Upper lobe of left lung (tissue), 6 donors: Measurements from ENCODE around the gene ZBTB12. TPM values are rescaled to one million over a fixed set of nuclear protein-coding genes. Genes with fewer than 3 reads are reported as not detected.

Experiments used
- ATAC-seq, 2 donors: fragments of 200-7000 bp; cut with Tn5 transposase; one replicate each; pipeline ENCODE4 v1.9.1; 2022; ENCODE audit warnings: mild to moderate bottlenecking in 2 of 2, moderate library complexity in 2 of 2; ENCODE audit not compliant: low FRiP score in 2 of 2
- DNase-seq, 2 donors: peaks; one replicate each; pipeline ENCODE4 v3.0.0-alpha.2; 2019 to 2020
- H3K27ac ChIP-seq, 4 donors: fragments of 200-600 bp; sonication (generic); one replicate each; pipeline ENCODE4 v1.5.1; 2016 to 2019
- H3K27me3 ChIP-seq, 4 donors: fragments of 200-600 bp; sonication (generic); one replicate each; pipeline ENCODE4 v1.5.1; 2017 to 2019
- H3K36me3 ChIP-seq, 4 donors: fragments of 200-600 bp; sonication (generic); one replicate each; pipeline ENCODE4 v1.5.1; 2016 to 2019
- H3K4me1 ChIP-seq, 4 donors: fragments of 200-600 bp; sonication (generic); one replicate each; pipeline ENCODE4 v1.5.1; 2018 to 2019
- H3K4me3 ChIP-seq, 4 donors: fragments of 200-600 bp; sonication (generic); one replicate each; pipeline ENCODE4 v1.5.1; 2017 to 2019; ENCODE audit warnings: mild to moderate bottlenecking in 2 of 4, moderate library complexity in 1 of 4
- H3K9me3 ChIP-seq, 4 donors: fragments of 200-600 bp; sonication (generic); one replicate each; pipeline ENCODE4 v1.5.1; 2018 to 2019
- EP300 ChIP-seq, 4 donors: sonication (generic); formaldehyde crosslinking; IDR thresholded peaks; one replicate each; pipeline ENCODE4 v1.5.1; 2017; ENCODE audit warnings: antibody characterized with exemption in 4 of 4, control low read depth in 2 of 4
- POLR2A ChIP-seq, 4 donors: fragments of 450-650 bp; IDR thresholded peaks; one replicate each; pipeline ENCODE4 v1.5.1; 2016 to 2017; ENCODE audit warnings: antibody characterized with exemption in 4 of 4, mild to moderate bottlenecking in 2 of 4
- POLR2AphosphoS5 ChIP-seq, 2 donors: sonication (generic); formaldehyde crosslinking; IDR thresholded peaks; one replicate each; pipeline ENCODE4 v1.5.1; 2017; ENCODE audit warnings: antibody characterized with exemption in 2 of 2
- whole genome bisulfite sequencing, 2 donors: methylation state at CpG; one replicate each; pipeline ENCODE4 v1.1.5; 2017 to 2018; 5-methylcytosine and 5-hydroxymethylcytosine counted together
- total RNA-seq, 6 donors: library from RNA; depleted of rRNA in 4 of 6; stranded (reverse); fragments of >200 nt in 4 of 6; gene quantifications; one replicate each; pipeline versions ENCODE4 v1.1.0 to v1.2.1, GENCODE V29; 2016 to 2021
- TF ChIP-seq, protein P1 (sequence below), 6 experiments: fragments of 450-650 bp in 4 of 6; fragments of 200-600 bp in 2 of 6; sonication (generic) in 2 of 6; IDR thresholded peaks; one replicate each; pipeline ENCODE4 v1.5.1; 2016 to 2019; ENCODE audit warnings: antibody characterized with exemption in 6 of 6
- donor health status: DM: no; HTN: no; CAD: no; lungs with moderate emphysema.
- donor health status: DM: no; HTN: yes; CAD: no; lungs with severe emphysema.

Gene ZBTB12
- total RNA-seq, 6 donors from 2014 or later = 1.0 to 7.5 (median 2.2) TPM

DNA sequence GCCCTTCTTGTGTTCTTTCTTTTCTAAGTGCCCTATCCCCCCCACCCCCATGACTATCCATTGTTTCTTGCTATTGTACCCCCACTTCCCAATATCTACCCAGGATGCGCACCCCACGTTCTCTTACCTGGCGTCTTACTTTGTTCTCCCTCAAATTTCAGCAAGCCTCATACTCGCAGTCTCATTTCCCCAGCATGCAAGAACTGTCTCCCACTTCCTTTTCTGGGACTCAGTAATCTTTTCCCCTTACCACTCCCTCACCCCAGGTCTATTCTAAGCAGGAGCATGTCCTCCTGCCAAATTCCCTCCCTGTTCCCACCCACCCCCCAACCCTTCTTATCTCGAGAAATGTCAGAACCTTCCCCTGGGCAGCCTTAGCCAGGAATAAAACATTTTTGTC lies 2.7 kb downstream of the ZBTB12 start:
- Histone ChIP-seq H3K27ac (peak overlapping the region in 1 of 4 donors; percentile 94), H3K36me3 (peaks cover 0 to 20% (median 9%) of the 10 kb centered on the region in 4 donors), H3K4me1 (peaks cover 25 to 60% (median 43%) of the 10 kb centered on the region in 4 donors), H3K4me3 (no peak overlapping the region), H3K9me3 (no peaks in the 10 kb centered on the region), H3K27me3 (no peaks in the 10 kb centered on the region)
- no peak for DNase-seq
- 48 to 67% methylated on average over 5 of the region's 5 CpGs for WGBS, 2 donors
- no peak for ATAC-seq
- TF ChIP-seq POLR2AphosphoS5 (IDR thresholded peaks at IDR 0.05) (no peak), POLR2A (IDR thresholded peaks at IDR 0.05) (no peak), EP300 (IDR thresholded peaks at IDR 0.05) (no peak)
- TF ChIP-seq, protein P1, sequence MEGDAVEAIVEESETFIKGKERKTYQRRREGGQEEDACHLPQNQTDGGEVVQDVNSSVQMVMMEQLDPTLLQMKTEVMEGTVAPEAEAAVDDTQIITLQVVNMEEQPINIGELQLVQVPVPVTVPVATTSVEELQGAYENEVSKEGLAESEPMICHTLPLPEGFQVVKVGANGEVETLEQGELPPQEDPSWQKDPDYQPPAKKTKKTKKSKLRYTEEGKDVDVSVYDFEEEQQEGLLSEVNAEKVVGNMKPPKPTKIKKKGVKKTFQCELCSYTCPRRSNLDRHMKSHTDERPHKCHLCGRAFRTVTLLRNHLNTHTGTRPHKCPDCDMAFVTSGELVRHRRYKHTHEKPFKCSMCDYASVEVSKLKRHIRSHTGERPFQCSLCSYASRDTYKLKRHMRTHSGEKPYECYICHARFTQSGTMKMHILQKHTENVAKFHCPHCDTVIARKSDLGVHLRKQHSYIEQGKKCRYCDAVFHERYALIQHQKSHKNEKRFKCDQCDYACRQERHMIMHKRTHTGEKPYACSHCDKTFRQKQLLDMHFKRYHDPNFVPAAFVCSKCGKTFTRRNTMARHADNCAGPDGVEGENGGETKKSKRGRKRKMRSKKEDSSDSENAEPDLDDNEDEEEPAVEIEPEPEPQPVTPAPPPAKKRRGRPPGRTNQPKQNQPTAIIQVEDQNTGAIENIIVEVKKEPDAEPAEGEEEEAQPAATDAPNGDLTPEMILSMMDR (IDR thresholded peaks at IDR 0.05) = no peak

DNA sequence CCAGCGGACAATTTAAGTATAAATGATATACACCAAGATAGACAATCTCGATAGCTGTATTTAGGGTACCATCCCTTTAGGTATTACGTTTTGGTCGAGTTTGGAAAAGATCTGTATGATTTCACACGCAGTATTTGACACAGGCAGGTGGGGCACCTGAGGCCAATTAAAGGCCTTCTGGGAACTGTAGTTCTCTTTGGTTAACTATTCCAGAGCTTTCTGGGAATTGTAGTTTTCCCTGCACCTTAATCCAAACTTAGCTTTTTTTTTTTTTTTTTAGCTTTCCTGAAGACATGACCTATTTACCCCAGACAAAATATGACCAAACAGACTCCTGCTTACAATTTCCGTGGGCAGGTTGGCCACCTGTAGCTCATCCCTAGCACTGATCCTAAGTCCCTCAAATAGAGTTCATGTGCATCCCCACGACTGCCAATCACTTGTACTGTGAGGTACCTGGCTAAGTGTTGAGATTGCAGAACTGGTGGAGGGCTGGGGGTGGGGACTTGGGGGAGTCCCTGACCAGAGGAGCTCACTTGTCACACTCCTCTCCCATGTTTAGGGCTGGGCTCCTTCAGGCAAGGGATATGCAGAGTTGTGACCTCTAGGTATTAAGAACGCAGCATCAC lies 3.4 kb downstream of the ZBTB12 start:
- H3K4me1 ChIP-seq = peaks cover 25 to 60% (median 43%) of the 10 kb centered on the region in 4 donors
- no peak for ATAC-seq

DNA sequence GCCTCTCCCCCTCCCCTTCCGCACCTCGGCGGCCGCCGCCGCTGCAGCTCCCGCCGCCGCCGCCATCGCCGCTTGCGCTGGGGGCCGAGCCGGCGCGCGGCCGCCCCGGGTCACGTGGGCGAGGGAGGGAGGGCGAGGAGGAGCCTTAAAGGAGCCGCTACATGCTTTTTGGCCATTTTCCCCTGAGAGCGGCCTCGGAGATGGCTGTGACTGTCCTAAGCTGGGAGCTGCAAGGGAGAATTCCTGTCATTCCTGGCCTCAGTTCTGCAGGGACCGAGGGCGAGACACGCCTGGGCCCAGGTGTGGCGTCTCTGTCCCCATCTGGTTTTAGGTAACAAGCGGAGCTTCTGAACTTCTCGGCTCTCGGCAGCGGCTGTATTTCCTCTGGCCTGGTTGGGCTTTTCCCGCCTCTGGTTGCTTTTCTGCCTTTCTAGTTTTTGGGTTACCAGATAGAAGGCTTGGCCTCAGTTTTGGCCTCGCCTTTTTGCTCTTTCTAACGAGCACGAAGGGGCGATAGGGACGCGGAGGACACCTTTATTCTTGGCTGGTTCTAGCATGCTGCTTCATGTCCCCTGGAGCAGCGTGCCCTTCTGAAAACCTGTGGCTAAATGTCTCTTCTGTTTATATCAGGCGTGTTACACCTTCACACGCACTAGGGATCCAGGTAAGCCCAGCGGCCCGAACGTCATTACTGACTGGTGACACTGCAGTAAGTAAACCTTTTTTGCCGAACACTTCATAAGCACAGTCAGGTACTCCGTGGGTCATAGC lies 4.1 kb downstream of the ZBTB12 start, which contains the start of gene EHMT2:
Gene EHMT2 (minus strand): TSS at position 87 of the 771 bp plus-strand sequence. CDS start 21 bp downstream, at position 66.
- 0 to 1% methylated on average over 25 to 41 of the region's 49 CpGs for WGBS, 2 donors

More for the DNA sequence above, 3.4 kb downstream of the ZBTB12 start:
- no peak for DNase-seq
- Histone ChIP-seq H3K27ac (peak overlapping the region; percentile 77 to 94 (median 84)), H3K4me3 (peak overlapping the region; percentile 87 to 100 (median 96)), H3K27me3 (no peaks in the 10 kb centered on the region), H3K36me3 (peaks cover 0 to 27% (median 12%) of the 10 kb centered on the region in 4 donors), H3K9me3 (no peaks in the 10 kb centered on the region)
- TF ChIP-seq EP300 (IDR thresholded peaks at IDR 0.05) (no peak), POLR2AphosphoS5 (IDR thresholded peaks at IDR 0.05) (no peak), POLR2A (IDR thresholded peaks at IDR 0.05) (peak in 1 of 4 donors; percentile 46)
- TF ChIP-seq, protein P1 (IDR thresholded peaks at IDR 0.05) = peak in 2 of 6 experiments; percentile 6
- 18% methylated on average over 8 of the region's 8 CpGs for WGBS, 2 donors

DNA sequence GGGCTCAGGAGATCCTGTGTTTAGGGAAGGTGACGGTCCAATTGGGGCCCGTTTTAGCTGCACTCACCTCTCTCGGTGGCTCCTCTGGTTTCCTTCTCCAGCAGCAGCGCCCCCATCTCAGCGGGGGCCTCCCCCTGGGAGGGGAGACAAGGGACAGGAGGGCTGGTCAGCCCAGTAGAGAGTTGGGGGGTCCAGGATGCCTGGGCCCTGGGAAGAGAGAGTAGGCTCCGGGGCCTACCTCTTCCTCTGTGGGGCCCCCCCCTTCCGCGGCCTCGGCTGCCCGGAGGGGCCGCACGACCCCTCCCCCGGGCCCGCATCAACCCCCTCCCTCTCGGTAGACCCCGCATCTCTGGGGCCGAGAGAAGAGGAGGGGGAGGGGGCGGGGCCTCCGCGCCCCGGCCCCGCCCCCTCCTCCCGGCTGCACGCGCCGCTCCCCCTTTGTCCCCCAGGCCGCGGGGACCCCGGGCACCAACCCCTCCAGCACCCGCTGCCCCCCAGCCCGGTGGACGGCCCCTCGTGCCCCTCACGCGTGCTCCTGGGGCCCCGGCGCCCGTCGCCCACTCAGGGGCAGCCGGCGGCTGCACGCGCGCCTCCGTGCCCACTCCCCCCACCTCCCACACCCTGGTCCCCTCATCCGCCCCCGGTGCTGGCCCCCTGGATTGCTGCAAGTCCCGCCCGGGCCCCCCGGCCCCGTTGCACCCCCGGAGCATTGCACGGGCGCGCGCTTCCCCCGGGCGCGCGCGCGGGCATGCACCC lies 4.9 kb downstream of the ZBTB12 start:
- no peak for DNase-seq
- H3K27ac ChIP-seq = peak overlapping the region; percentile 73 to 94 (median 82)
- peak in 1 of 2 donors; percentile 3 for ATAC-seq
- 3% methylated on average over 4 to 11 of the region's 62 CpGs for WGBS, 2 donors
- H3K4me1 ChIP-seq = peaks cover 15 to 48% (median 33%) of the 10 kb centered on the region in 4 donors
- H3K27me3 ChIP-seq = no peaks in the 10 kb centered on the region
- TF ChIP-seq, protein P1 (IDR thresholded peaks at IDR 0.05) = peak in 1 of 6 experiments; percentile 43
- no peak for TF ChIP-seq POLR2A (IDR thresholded peaks at IDR 0.05)
- no peaks in the 10 kb centered on the region for H3K9me3 ChIP-seq
- peak overlapping the region; percentile 52 to 100 (median 96) for H3K4me3 ChIP-seq
- peaks cover 5 to 41% (median 26%) of the 10 kb centered on the region in 4 donors for H3K36me3 ChIP-seq

More for the DNA sequence above, 4.1 kb downstream of the ZBTB12 start, which contains the start of gene EHMT2:
- Histone ChIP-seq H3K9me3 (no peaks in the 10 kb centered on the region), H3K4me3 (peak within 1 kb of the TSS; percentile 87 to 100 (median 96)), H3K27me3 (no peaks in the 10 kb centered on the region), H3K4me1 (peaks cover 19 to 53% (median 38%) of the 10 kb centered on the region in 4 donors), H3K27ac (peak within 1 kb of the TSS; percentile 77 to 94 (median 84)), H3K36me3 (peaks cover 3 to 34% (median 18%) of the 10 kb centered on the region in 4 donors)
- DNase-seq (peak; percentile 84 to 97), ATAC-seq (peak; percentile 75 to 83)
- no peak for TF ChIP-seq EP300 (IDR thresholded peaks at IDR 0.05)
- TF ChIP-seq, protein P1 (IDR thresholded peaks at IDR 0.05) = peak; percentile 9 to 72 (median 60)
- TF ChIP-seq POLR2AphosphoS5 (IDR thresholded peaks at IDR 0.05) = peak; percentile 56 to 89
- peak in 3 of 4 donors; percentile 30 to 69 (median 60) for TF ChIP-seq POLR2A (IDR thresholded peaks at IDR 0.05)
